Activated naive CD8-positive, alpha-beta T cell treated with anti-CD3 and anti-CD28 coated beads for 36 hours (primary cell): ENCODE results near the gene LIF. TPM values are rescaled to one million over a fixed set of nuclear protein-coding genes. Genes with fewer than 3 reads are reported as not detected.

ENCODE experiments used
- DNase-seq: peaks from one replicate; pipeline ENCODE4 v3.0.0; 2021
- H3K27ac Mint-ChIP-seq: one replicate; pipeline ENCODE4 v1.8.0; 2022; ENCODE audit warnings: mild to moderate bottlenecking, moderate library complexity, mixed read lengths
- H3K27me3 Mint-ChIP-seq: one replicate; pipeline ENCODE4 v1.8.0; 2022; ENCODE audit warnings: mild to moderate bottlenecking, mixed read lengths
- H3K36me3 Mint-ChIP-seq: one replicate; pipeline ENCODE4 v1.8.0; 2021; ENCODE audit warnings: mild to moderate bottlenecking, mixed read lengths
- H3K4me1 Mint-ChIP-seq: one replicate; pipeline ENCODE4 v1.8.0; 2021; ENCODE audit warnings: mixed read lengths
- H3K4me3 Mint-ChIP-seq: one replicate; pipeline ENCODE4 v1.8.0; 2022; ENCODE audit warnings: mild to moderate bottlenecking, moderate library complexity, mixed read lengths
- H3K9me3 Mint-ChIP-seq: one replicate; pipeline ENCODE4 v1.8.0; 2022; ENCODE audit warnings: mixed read lengths
- total RNA-seq, 2 experiments: library from RNA; stranded (reverse); gene quantifications; one replicate each; pipeline ENCODE4 v1.2.3, GENCODE V29; 2021

LIF gene
- 100 to 1,000 TPM; 282 to 288 TPM for total RNA-seq

DNA sequence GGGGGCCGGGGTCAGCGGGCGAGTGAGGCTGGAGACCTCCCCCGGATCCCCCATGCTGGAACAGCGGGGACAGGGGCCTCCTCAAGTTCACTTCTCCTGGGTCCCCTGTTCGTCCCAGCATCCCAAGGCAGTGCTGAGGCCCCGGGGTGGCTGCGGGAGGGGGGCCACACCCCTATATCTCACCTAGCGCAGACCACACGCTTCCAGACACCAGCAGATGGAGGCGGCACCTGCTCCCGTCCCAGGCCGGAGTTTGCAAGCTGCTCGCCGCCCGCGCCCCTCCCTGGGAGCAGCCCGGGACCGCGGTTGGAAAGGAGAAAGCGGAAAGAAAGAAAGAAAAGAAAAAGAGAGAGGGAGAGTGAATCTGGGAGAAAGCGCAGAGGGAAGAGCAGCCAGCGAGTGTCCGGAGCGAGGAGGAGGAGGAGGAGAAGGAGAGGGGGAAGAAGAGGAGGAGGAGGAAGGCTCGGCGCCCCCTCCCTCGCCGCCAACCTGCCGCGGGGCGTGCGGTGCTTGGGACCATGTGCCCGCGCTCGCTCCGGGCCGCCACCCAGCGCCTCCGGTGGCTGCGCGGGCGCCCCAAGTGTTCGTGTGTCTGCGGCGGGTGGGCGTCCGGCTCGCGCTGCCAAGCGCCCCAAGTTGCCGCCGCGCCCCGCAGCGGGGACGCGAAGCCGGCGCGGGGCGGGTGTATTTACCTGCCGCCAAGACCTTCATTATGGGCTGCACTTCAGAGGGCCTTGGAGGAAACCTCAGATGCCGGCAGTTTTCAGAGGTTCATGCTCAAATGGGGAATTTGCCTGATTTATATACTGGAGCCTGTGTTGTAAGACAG lies at the start of gene LIF:
TSS of gene LIF (minus strand) at position 775 of the 829 bp plus-strand sequence. CDS start at position 711, 64 bp downstream.
- Mint-ChIP-seq H3K36me3 (peaks cover 42% of the 10 kb centered on the region), H3K27ac (peak within 1 kb of the TSS; percentile 99), H3K4me1 (peaks cover 59% of the 10 kb centered on the region), H3K4me3 (peak within 1 kb of the TSS; percentile 100), H3K9me3 (no peaks in the 10 kb centered on the region), H3K27me3 (peaks cover 11% of the 10 kb centered on the region)
- peak; percentile 79 for DNase-seq

DNA sequence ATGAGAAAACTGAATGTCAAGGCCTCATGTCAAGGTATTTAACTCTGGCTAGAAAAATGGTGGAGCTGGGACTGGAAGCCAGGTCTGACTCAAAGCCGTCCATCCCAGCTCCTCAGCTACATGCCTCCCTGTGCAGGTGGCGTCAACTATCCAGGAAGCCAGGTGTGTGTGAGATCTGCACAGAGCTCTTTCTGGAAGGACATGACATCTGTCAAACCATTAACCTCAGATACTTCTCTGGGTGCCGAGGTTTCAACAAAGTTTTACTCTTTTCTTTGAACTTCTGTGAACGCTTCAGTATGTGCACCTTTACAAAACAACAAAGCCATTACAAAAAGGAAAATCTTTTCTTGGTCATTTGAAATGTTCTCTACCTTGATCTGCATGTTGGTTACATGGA lies 49.8 kb upstream of the LIF start:
- H3K4me3 Mint-ChIP-seq, result no peak overlapping the region
- DNase-seq, result no peak
- H3K9me3 Mint-ChIP-seq, result no peaks in the 10 kb centered on the region
- H3K4me1 Mint-ChIP-seq, result peaks cover 63% of the 10 kb centered on the region
- H3K36me3 Mint-ChIP-seq, result peaks cover 21% of the 10 kb centered on the region
- H3K27me3 Mint-ChIP-seq, result no peaks in the 10 kb centered on the region
- H3K27ac Mint-ChIP-seq, result peak overlapping the region; percentile 77

DNA sequence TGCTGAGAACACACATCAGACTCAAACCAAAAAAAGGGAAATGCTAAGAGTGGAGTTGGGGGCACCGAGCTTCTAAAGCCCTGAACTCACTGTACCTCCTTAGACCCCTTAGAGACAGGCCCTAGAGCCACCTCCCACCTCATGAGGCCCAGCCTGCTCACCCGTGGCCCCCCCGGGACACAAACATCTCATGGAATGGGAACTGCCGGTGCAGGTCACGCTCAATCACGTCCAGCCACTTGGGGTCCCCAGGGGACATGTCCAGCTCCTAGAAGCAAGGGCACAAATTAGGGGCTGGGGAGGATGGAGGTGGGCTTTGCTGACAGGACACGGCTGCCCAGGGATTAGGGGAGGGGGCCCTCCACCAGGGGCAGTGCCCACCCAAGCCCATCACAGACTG lies 49.0 kb upstream of the LIF start:
- Mint-ChIP-seq H3K4me3 (no peak overlapping the region), H3K36me3 (peaks cover 18% of the 10 kb centered on the region), H3K4me1 (peaks cover 58% of the 10 kb centered on the region)

DNA sequence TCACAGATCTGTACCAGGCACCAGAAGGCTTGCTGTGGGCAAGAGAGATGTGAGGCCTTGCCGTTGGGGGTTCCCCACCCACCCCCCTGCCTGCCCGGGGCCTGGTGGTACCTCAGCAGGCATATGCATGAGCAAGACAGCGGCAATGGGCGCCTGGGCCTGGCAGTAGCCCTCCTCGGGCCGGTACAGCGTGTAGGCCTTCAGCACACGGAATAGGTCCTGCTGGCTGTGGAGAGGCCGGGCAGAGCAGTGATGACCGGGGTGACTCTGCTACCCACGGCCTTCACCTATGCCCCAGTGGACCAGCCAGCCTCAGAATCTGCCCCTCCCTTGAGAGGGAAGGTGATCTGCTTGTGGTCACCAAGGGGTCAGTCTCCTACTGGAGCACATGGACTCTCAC lies 48.3 kb upstream of the LIF start:
- no peaks in the 10 kb centered on the region for H3K9me3 Mint-ChIP-seq
- peaks cover 16% of the 10 kb centered on the region for H3K36me3 Mint-ChIP-seq
- peaks cover 59% of the 10 kb centered on the region for H3K4me1 Mint-ChIP-seq
- no peak for DNase-seq
- no peaks in the 10 kb centered on the region for H3K27me3 Mint-ChIP-seq
- no peak overlapping the region for H3K27ac Mint-ChIP-seq
- no peak overlapping the region for H3K4me3 Mint-ChIP-seq

More for the DNA sequence above, 49.0 kb upstream of the LIF start:
- no peak for DNase-seq
- Mint-ChIP-seq H3K27me3 (no peaks in the 10 kb centered on the region), H3K9me3 (no peaks in the 10 kb centered on the region), H3K27ac (peak overlapping the region; percentile 77)

DNA sequence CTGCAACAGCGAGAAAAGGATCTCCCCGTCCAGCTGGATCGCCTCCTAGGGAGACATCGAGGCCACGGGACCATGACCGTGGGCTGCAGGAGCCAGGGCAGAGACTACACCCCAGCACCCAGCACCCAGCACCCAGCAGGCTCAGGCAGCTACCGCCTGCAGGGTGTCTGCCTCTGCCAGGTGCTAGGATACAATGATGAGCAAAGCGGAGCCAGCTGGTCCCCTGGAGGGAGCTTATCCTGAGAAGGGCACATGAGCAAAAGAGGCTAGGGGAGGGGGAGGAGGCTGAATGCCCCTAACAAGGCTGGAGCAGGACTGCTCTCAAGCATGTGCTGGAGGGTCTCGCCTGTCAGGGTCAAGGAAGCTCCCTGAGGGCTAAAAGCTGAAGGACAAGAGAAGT lies 47.5 kb upstream of the LIF start:
- Mint-ChIP-seq H3K27ac (peak overlapping the region; percentile 16), H3K36me3 (peaks cover 15% of the 10 kb centered on the region), H3K27me3 (no peaks in the 10 kb centered on the region), H3K4me1 (peaks cover 57% of the 10 kb centered on the region), H3K9me3 (no peaks in the 10 kb centered on the region), H3K4me3 (no peak overlapping the region)
- no peak for DNase-seq

DNA sequence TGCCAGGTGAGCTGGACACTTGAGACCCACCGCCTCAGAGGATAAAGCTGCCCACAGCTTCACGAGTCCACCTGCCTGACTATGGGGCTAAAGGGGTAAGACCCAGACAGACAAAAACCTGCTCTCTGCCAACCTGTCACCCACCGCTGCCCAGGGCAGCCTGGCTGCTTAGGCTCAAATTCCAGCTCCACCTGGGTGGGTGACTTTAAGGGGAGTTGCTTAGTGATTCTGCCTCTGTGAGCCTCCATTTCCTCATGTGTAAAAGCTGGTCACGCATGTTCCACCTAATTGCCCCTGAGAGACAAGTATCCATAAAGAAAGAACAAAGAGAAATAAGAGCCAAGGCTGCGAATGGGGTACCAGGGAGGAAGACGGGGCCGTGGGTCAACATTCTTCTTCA lies 46.5 kb upstream of the LIF start:
- DNase-seq, result no peak
- peaks cover 7% of the 10 kb centered on the region for H3K36me3 Mint-ChIP-seq
- no peaks in the 10 kb centered on the region for H3K27me3 Mint-ChIP-seq
- H3K9me3 Mint-ChIP-seq, result no peaks in the 10 kb centered on the region
- H3K27ac Mint-ChIP-seq, result no peak overlapping the region
- H3K4me3 Mint-ChIP-seq, result no peak overlapping the region
- peaks cover 52% of the 10 kb centered on the region for H3K4me1 Mint-ChIP-seq

DNA sequence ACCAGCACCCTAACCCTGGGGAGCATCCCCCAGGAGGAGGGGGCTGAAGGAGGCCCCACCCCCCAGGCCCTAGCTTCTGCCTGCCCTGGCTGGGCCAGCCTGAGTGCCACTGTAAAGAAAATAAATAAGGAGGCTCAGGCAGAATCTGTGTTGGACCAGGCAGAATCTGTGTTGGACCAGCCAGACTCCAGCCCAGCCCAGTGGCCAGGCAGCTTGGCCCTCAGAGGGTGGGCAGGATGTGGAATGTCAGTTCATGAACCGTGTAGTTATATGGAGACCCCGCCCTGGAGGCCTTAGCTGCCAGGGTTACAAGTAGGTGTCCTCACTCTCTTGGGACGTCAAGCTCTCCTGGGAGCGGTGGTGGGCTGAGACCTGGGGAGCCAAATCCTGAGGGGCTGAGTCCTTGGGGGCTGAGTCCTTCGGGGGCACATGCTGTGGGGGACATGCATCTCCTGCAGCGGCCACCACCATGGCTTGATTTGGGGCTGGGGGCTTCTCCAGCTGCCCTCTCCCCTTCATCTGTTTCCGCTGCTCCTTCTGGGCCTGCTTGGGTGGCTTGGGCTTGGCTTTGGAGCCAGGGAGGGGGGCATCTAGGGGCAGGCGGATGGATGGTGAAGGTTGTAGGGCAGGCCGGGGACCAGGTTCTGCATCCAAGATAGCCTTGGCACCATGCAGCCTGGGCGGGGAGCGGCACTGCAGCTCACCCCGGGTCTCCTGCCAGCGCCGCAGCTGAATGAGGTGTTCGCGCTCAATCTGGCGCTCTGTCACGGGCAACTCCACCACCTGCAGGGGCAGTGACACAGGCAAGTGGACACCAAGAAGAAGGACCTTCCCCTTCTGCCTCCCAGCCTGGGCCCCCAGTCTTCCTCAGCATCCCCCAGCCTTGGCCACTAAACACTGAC lies 45.8 kb upstream of the LIF start:
- Mint-ChIP-seq H3K9me3 (no peaks in the 10 kb centered on the region), H3K27me3 (no peaks in the 10 kb centered on the region), H3K4me3 (no peak overlapping the region), H3K27ac (no peak overlapping the region), H3K4me1 (peaks cover 45% of the 10 kb centered on the region), H3K36me3 (peaks cover 3% of the 10 kb centered on the region)
- DNase-seq, result no peak

DNA sequence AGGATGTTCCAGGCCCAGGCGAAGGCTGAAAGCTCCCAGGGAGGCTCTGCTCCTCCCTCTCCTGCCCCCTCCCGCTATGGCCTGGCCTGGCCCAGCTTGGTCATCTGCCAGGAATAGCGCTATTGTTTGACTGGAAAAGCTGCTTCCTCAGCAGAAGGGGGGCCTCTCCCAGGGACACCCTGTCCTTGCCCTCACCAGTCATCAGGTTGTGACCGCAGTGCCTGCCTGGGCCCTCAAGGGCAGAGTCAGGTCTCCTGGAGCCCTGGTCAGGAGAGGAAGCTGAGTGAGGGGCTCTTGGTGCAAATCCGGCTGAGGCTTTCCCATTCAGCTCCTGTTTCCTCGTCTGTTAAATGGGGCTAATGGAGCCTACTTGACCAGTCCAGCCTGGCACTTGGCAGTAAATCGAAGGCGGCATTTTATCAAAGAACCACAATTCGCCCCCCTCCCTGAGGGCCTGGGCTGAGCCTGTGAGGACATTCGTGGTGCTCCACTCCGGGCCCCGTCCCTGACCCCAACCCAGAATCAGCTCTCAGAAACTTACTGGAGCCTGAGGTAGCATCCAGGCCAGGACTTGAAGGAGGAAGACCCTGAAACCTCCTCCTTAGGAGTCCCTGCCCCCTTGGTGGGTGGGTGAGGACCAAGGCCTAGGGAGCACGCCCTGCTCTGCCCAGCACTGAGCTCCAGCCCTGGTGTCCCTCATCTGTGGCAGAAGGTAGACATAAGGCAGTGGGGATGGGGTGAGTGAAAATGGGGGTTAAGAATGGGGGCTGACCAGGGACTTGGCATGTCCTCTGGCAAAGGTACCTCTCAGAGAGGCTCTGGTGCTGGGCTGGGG lies 44.7 kb upstream of the LIF start:
- no peaks in the 10 kb centered on the region for H3K9me3 Mint-ChIP-seq
- no peak for DNase-seq
- no peaks in the 10 kb centered on the region for H3K36me3 Mint-ChIP-seq
- H3K4me3 Mint-ChIP-seq, result no peak overlapping the region
- H3K27ac Mint-ChIP-seq, result peak overlapping the region; percentile 42
- H3K4me1 Mint-ChIP-seq, result peaks cover 39% of the 10 kb centered on the region
- no peaks in the 10 kb centered on the region for H3K27me3 Mint-ChIP-seq

DNA sequence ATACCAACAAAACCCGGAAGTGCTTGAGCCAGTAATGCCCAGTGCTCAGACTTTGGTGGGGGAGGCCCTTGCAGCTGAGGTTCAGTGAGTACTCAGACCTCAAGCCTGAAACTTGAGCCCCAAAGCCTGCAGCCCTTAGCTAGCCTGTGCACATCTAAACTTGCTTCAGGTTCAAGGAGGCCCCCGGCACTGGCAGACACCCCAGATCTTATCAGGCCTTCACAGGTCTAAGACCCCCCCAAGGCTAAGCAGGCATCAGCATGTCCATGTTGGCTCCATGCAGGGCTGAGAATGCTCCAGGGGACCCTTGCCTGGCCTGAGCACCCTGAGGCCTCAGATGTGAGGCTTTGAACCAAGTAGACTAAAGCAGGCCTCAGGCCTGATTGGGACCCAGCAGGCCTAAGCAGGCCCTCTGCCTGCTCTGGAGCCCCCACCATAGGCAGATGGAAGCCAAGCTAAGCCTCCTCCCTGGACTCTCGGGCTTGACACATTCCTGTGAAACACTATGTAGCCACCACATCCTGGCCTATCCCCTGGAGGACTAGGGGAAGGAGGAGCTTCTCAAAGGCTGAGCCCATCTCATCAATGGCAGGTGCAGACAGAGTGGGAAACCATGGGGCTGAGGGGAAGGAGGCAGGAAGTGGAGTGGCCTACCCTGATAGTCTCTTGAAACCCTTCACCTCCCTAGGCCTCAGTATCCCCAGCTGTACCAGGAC lies 43.9 kb upstream of the LIF start:
- Mint-ChIP-seq H3K4me1 (peaks cover 31% of the 10 kb centered on the region), H3K27me3 (no peaks in the 10 kb centered on the region), H3K9me3 (no peaks in the 10 kb centered on the region), H3K36me3 (no peaks in the 10 kb centered on the region), H3K4me3 (peak overlapping the region; percentile 78), H3K27ac (peak overlapping the region; percentile 42)
- DNase-seq, result no peak

DNA sequence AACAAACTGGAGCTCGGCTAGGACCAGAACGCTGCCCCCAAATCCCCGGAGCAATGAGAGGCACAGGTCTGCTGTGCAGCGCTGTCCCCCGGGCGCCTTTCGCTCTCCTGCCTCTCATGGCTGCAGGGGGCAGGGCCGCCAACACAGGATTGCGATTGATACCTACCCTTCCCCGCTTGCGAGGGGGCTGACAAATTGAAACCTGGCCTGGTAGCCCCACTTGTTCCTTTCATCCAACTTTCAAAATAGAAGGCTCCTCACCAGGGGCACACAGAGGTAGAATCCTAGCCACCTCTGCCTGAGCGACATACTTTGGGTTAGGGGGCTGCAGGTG lies 43.4 kb upstream of the LIF start:
- Mint-ChIP-seq H3K27me3 (no peaks in the 10 kb centered on the region), H3K27ac (peak overlapping the region; percentile 42), H3K36me3 (no peaks in the 10 kb centered on the region), H3K4me1 (peaks cover 28% of the 10 kb centered on the region), H3K9me3 (no peaks in the 10 kb centered on the region), H3K4me3 (peak overlapping the region; percentile 78)
- DNase-seq, result no peak

DNA sequence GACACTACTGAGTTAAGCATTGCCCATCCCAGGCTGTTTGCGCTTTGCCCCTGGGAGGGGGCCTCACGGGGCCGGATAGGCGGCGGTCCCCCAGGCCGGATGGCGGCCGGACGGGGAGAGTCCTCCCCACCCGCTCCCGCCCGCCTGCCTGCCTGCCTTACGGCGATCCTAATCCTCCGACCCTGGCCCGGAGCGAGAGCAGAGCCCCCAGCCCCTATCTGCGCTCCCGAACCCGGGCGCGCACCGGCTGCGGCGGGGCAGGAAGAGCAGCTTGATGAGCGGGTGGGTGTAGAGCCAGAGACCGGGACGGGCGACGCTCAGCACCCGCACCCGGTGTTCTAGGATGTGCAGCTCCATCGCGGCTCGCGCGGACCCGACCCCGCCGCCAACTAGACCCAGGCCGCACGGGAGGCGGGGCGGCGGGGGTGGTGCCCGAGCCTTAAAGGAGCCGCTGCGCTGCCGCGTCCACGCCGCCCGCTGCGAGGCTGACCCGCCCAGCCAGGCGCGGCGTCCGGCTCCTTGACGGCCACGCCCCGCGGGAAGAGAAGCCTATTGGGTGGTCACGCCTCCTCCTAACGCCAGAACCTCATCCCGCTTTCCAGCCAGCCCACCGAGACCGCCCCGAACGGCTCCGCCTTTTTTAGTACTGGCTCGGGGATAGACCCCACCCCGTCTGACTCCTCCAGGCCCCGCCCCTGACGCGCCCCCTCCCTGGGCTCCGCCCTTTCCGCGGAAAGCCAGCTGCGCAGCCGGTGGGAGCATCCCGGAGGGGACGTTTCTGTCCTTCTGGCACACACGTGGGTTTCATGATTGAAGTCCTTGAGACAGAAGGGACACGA lies 42.8 kb upstream of the LIF start, which contains the start of gene CASTOR1:
TSS of gene CASTOR1 (minus strand) at position 365 of the 839 bp plus-strand sequence. CDS start at position 357, 8 bp downstream.
- H3K4me3 Mint-ChIP-seq, result peak within 1 kb of the TSS; percentile 78
- H3K9me3 Mint-ChIP-seq, result no peaks in the 10 kb centered on the region
- no peaks in the 10 kb centered on the region for H3K36me3 Mint-ChIP-seq
- DNase-seq, result peak; percentile 89
- H3K27me3 Mint-ChIP-seq, result no peaks in the 10 kb centered on the region
- H3K27ac Mint-ChIP-seq, result peak within 1 kb of the TSS; percentile 42
- peaks cover 27% of the 10 kb centered on the region for H3K4me1 Mint-ChIP-seq

DNA sequence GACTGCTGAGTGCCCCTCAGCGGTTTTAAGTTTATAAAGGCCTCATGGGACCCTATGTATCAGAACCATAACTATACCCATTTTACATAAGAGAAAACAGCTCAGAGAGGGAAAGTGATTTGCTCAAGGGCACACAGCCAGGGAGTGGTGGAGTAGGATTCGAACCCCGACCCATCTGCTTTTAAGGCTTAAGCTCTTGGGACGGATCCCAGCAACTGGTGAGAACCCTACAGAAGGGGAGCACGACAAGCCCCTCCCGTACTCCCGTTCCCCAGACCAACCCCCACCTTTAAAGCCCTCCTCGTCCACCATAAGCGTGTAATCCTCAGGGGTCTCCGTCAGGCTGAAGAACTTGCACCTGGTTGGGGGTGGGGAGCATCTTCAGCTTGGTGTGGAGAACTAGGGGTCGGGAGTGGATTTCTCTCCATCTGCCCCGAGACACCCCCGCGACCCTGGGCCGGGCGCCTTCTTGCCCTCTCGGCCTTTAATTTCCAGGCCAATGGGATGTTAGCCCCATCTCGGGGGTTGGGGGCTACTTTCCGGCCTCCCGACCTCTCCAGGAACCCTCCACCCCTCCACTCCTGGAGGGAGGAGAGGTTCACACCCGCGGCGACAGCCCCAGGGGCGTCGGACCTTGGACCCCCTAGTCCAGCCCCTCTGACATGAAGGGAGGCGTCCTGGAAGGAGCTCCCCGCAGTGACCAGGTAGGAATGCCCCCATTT lies 42.0 kb upstream of the LIF start:
- peaks cover 21% of the 10 kb centered on the region for H3K4me1 Mint-ChIP-seq
- H3K27me3 Mint-ChIP-seq, result no peaks in the 10 kb centered on the region
- no peak overlapping the region for H3K27ac Mint-ChIP-seq
- no peaks in the 10 kb centered on the region for H3K36me3 Mint-ChIP-seq
- peak overlapping the region; percentile 78 for H3K4me3 Mint-ChIP-seq
- DNase-seq, result no peak
- H3K9me3 Mint-ChIP-seq, result no peaks in the 10 kb centered on the region
